NCI-H146 (cell line): ENCODE measurements around the gene USH1G.
"Not testable (repeated sequence)": the region's sequence is repeated elsewhere in the genome, so short reads cannot be mapped to it uniquely, and the experiment has no call there.

ENCODE experiments used
- DNase-seq: peaks from one replicate; lab custom pipeline; 2025; lab: John Stamatoyannopoulos, UW

The USH1G gene

DNA sequence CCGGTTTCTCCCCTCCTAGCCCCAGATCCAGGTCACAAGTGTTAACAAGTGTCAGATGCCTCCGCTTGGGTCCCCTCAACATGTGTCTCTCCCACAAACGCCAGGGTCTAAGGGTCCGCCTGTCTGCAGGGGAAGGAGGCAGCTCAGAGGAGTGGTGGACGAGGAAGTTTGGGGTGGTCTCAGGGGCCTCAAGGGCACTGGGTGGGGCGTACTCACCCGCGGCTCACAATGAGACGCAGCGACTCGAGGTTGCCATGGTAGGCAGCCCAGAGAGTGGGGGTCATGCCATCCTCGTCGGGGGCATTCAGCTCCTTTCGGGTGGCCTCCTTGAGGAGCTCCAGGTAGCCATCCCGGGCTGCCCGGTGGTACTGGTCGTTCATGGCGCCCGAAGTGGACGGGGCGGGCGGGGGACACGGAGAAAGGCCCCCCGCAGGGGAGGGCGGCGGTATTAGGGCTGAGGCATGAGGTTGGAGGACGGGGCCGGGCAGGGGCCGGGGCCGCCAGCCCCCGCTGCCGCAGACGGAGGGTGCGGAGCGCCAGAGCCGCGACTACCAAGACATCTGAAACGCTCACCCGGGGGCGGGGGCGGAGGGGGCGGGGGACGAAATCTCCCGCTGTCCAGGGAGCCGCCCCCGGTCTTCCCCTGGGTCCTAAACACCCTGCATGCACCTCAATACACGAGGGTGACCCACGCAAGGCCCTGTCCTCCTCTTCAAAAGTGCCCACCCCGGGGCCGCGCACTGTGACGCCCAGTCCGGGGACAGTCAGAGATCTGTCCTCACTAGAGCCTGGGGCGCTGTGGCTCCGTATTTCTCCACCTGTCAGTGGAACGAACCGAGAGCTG, at the start of gene USH1G:
Gene USH1G (minus strand): TSS at position 562 of the 844 bp plus-strand sequence. CDS start 182 bp downstream, at position 380.
- peak; percentile 47 for DNase-seq

- DNase-seq: peak; percentile 90
Observed at GRCh38 chr17:74972107-74972972, 49.3 kb upstream of the USH1G start, which contains the start of gene HID1. TSS of gene HID1 (minus strand) at chr17:74972759. CDS start at chr17:74972656, 103 bp downstream.

DNA sequence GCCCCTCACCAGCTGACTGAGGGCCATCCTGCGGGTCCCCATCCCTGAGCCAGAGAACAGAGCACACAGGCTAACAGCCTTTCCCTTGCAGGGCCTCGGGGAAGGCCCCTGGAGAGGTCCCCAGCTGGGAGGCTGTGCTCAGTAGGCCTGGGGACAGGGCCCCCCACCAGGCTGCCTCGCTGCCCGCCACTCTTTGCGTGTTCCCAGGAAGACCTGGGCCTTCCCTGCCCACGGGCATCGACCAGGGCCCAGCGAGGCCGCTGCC, 48.7 kb upstream of the USH1G start:
- DNase-seq: no peak

- no peak for DNase-seq
Observed at GRCh38 chr17:74971069-74971841, 48.2 kb upstream of the USH1G start.

GRCh38 chr17:74970395-74970794, 47.3 kb upstream of the USH1G start:
- DNase-seq: no peak

GRCh38 chr17:74969501-74969900, 46.4 kb upstream of the USH1G start:
- not testable (repeated sequence) for DNase-seq

- DNase-seq: no peak
Observed at GRCh38 chr17:74968361-74968780, 45.3 kb upstream of the USH1G start.

- no peak for DNase-seq
Observed at GRCh38 chr17:74964988-74965622, 42.0 kb upstream of the USH1G start.

GRCh38 chr17:74964246-74964761, 41.2 kb upstream of the USH1G start:
- DNase-seq: no peak

- DNase-seq: no peak
Observed at GRCh38 chr17:74963656-74964055, 40.6 kb upstream of the USH1G start.

GRCh38 chr17:74962622-74963394, 39.8 kb upstream of the USH1G start:
- no peak for DNase-seq

GRCh38 chr17:74961657-74962350, 38.7 kb upstream of the USH1G start:
- DNase-seq: peak; percentile 85

DNA sequence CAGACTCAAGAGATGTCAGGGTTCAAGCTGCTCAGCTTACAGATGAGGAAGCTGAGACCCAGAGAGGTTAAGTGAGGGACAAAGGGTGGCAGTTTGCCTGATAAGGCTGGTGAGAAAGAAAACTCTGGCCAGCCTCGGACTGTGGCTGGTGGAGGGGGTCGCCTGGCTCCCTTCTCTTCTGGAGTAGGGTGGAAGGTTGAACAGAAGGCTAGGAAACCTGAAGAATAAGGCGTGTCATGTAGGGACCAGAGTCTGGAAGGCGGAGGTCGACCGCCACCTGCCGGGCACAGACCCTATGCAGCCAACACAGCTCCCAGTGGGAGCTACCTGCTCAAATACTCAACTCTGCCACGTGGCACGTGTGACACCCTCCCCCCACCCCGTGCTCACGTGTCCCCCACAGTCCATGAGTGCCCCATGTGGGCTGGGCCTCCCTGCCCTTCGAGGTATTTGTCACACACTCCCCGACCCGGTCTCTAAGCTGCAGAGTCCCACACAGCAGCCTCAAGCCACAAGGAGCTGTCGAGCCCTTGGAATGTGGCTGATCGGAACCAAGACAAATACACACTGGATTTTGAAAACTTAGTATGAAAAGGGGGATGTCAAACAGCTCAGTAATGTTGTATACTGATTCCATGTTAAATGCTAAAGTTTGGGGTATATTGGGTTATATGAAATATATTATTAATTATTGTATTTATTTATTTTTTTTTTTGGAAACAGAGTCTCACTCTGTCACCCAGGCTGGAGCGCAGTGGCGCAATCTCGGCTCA, 37.7 kb upstream of the USH1G start:
- DNase-seq: no peak

- no peak for DNase-seq
Observed at GRCh38 chr17:74959826-74960515, 36.9 kb upstream of the USH1G start.

GRCh38 chr17:74957935-74958740, 35.1 kb upstream of the USH1G start:
- peak; percentile 48 for DNase-seq

- no peak for DNase-seq
Observed at GRCh38 chr17:74956093-74956492, 33.0 kb upstream of the USH1G start.

DNA sequence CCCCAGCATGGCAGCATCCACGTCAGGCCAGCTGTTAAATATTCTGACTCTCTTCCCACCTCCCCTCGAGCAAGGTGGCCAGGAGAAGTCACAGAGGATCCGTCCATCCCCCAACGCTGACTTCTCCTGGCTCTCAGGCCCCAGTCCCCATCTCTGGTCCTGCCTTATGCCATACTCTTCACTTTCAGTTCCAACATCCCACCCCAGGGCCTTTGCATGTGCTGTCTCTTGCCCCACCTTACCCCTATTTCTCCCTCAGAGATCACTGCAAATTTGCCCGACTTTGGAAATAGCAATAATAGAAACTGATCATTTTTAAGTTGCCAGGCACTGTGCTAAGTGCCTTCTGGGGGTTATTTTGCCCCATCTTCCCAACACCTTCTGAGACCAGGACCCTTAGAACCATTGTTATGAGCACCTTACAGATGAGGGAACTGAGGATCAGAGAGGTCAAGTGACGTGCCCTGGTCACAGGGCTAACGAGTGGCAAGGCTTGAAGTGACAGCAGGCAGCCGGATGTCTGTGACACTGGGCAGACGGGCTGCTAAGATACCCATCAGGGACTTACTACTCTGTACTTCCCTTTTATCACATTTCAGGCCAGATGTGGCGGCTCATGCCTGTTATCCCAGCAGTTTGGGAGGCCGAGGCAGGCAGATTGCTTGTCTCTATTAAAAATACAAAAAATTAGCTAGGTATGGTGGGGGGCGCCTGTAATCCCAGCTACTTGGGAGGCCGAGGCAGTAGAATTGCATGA, 31.8 kb upstream of the USH1G start:
- DNase-seq: no peak
